ENCODE measurements around the gene EVI5. TPM values are rescaled to one million over a fixed set of nuclear protein-coding genes. Genes with fewer than 3 reads are reported as not detected.

The EVI5 gene
- total RNA-seq, 1 donor from 2014 or later: 9.6 TPM

DNA sequence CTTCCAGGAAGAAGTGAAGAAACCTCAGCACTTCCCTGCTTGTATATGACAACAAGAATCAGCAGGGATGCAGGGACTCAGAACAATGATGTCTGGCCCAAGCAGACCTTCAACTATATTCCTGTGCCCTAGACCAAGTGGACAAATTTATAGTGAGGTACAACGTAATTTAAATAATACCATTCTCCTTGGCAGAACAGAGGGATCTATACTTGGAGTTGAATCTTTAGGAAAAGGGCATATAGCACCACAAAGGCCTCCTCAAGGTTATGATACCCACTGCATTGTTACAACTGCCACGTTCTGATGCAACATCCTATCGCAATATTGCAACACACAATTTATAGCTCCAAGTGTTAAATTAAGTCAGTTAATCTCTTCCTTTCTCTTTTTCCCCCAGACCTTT is 269.1 kb downstream of the EVI5 start:
- DNase-seq (ENCODE audit: low read depth): no peak
- TF ChIP-seq, protein P1, sequence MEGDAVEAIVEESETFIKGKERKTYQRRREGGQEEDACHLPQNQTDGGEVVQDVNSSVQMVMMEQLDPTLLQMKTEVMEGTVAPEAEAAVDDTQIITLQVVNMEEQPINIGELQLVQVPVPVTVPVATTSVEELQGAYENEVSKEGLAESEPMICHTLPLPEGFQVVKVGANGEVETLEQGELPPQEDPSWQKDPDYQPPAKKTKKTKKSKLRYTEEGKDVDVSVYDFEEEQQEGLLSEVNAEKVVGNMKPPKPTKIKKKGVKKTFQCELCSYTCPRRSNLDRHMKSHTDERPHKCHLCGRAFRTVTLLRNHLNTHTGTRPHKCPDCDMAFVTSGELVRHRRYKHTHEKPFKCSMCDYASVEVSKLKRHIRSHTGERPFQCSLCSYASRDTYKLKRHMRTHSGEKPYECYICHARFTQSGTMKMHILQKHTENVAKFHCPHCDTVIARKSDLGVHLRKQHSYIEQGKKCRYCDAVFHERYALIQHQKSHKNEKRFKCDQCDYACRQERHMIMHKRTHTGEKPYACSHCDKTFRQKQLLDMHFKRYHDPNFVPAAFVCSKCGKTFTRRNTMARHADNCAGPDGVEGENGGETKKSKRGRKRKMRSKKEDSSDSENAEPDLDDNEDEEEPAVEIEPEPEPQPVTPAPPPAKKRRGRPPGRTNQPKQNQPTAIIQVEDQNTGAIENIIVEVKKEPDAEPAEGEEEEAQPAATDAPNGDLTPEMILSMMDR (conservative IDR thresholded peaks at IDR 0.05; ENCODE audit: low read depth, low read length): no peak

DNA sequence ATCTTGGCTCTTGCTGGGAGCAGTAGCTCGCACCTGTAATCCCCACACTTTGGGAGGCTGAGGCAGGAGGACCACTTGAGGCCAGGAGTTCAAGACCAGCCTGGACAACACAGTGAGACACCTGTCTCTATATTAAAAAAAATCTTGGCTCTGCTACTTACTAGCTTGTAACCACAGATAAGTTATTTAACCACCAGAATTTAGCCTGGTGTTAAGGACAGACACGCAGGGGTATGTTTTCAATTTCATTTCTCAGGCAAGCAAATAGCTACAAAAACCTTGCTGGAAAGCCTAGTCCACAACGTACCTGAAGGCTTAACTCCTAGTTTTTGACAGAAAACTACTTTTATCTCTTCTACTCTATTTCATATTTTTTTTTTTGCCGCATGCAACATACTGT is 273.4 kb downstream of the EVI5 start:
- H3K4me3 ChIP-seq (ENCODE audit: low read depth, low read length): no peak overlapping the region
- TF ChIP-seq, protein P1 (conservative IDR thresholded peaks at IDR 0.05; ENCODE audit: low read depth, low read length): no peak
- no peak for DNase-seq (ENCODE audit: low read depth)

More for the DNA sequence above, 269.1 kb downstream of the EVI5 start:
- H3K4me3 ChIP-seq (ENCODE audit: low read depth, low read length): no peak overlapping the region

DNA sequence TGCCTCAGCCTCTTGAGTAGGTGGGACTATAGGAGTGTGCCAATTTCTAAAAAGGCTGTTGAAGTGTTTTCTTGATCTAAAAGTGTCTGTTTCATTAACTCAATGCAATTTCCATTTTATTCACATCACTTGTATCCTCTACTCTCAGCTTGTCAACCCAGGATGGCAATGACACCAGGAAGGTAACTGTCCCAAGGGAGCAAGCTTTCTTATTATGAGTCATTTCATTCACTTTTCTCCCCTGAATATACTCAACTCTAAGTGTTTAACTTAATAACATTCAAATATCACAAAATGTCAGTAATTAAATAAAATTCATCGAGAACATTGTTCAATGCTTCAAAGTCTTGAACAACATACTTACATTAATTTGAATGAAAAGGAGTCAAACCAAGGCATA is 275.3 kb downstream of the EVI5 start:
- DNase-seq (ENCODE audit: low read depth): no peak
- TF ChIP-seq, protein P1 (conservative IDR thresholded peaks at IDR 0.05; ENCODE audit: low read depth, low read length): no peak
- no peak overlapping the region for H3K4me3 ChIP-seq (ENCODE audit: low read depth, low read length)

DNA sequence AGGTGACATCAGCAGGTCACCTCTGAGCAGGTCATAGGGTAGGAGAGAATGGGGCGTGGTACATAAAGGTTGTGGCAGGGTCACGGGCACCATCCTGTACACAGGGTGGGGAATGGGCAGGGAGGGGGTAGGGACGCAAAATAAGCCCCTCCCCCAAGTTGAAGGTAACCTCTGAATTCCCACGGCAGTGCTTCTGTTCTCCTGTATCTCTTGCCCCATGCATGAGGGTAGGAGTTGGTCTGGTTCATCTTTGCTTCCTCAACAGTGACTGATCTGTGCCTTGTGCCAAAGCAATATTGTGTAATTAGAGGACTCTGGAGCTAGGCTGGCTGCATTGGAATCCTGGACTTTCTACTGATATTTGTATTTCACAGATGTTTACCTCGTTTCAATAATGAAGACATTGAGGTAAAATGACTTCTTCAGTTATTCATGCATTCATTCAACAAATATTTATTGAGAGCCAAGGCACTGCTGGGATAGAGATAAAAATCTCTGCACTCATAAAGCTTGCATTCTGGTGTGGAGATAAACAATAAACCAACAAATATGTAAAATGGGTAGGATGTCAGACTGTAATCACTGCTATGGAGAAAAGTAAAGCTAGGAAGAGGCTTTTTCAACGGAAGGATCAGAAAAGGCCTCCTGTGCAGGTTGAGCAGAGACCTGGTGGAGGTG is 279.8 kb downstream of the EVI5 start:
- TF ChIP-seq, protein P1 (conservative IDR thresholded peaks at IDR 0.05; ENCODE audit: low read depth, low read length): no peak
- H3K4me3 ChIP-seq (ENCODE audit: low read depth, low read length): no peak overlapping the region
- no peak for DNase-seq (ENCODE audit: low read depth)

DNA sequence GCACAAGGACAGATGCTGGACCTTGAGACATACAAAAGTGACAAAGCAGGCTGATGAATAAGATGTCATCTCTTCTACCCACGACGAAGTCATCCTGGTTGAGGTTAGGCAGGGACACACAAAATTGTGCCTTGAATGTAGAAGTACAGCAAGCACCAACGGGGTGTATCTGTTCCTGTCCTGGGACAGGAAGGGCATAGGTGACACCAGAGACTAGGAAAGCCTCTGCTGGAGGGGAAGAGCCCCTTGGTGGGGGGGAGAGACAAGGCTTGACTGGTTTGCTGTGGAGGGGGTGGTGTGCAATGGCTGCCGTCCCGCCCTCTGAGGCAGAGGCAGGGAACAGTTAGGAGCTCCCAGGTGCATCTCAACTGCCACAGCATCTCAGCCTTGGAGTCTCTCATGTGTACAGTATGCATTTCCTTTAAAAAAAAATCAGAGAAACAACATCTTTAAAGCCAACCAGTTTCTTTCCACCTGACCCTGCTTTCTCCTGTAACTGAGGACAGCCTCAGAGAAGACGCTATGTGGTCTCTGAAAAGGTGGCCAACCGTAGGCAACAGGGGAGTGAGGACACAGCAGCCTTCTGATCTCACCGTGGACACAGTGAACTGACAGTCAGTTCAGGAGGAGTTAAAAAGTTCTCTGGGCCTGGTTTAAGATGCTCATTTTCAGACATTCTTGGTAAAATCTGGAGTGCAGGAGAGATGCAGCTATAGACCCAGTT is 280.5 kb downstream of the EVI5 start:
- no peak for DNase-seq (ENCODE audit: low read depth)
- no peak overlapping the region for H3K4me3 ChIP-seq (ENCODE audit: low read depth, low read length)
- TF ChIP-seq, protein P1 (conservative IDR thresholded peaks at IDR 0.05; ENCODE audit: low read depth, low read length): no peak

DNA sequence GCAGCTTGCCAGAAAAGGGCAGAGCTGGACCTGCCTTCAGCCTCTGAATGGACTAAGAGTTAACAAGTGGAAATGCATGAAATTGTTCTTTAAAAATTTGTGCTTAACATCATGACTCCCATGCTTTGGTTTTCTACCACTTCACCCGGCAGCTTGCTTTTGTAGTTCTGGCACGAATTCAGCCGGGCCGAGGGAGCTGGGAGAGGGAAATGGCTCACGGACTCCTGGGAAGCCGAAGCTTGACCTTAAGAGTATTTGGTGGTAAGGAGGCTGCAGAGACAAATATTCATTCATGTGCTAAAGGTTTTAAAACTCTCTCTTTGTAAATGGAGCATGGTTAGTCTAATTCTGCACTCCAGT is 281.0 kb downstream of the EVI5 start:
- TF ChIP-seq, protein P1 (conservative IDR thresholded peaks at IDR 0.05; ENCODE audit: low read depth, low read length): no peak
- no peak overlapping the region for H3K4me3 ChIP-seq (ENCODE audit: low read depth, low read length)
- no peak for DNase-seq (ENCODE audit: low read depth)
